Measurements from ENCODE around the gene AUTS2. TPM values are rescaled to one million over a fixed set of nuclear protein-coding genes. Genes with fewer than 3 reads are reported as not detected.

AUTS2 gene
- total RNA-seq, 1 donor from 2014 or later = 56.0 TPM

DNA sequence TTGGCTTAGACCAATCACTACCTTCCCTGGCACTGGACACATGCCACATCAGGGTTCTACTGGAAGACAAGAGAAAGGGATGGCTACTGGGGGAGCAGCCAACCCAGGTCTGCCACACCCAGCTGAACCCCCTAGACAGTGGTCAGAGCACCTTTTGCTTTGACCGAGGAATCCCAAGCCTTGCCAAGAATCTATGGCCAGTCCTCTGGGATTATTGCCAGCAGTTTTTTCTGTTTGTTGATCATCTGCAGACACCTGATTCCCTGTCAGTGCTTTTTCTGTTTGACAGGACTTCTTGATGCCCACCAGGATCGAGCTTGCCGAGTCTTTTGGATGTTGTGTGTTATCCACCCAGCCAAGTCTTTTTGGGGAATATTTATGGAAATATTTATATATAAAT is 1057.4 kb downstream of the AUTS2 start:
- Histone ChIP-seq H3K4me3 (no peak overlapping the region), H3K4me1 (no peaks in the 10 kb centered on the region), H3K27ac (no peak overlapping the region), H3K36me3 (no peaks in the 10 kb centered on the region), H3K27me3 (no peaks in the 10 kb centered on the region), H3K9me3 (no peaks in the 10 kb centered on the region)
- no peak for DNase-seq
- TF ChIP-seq, protein P1, sequence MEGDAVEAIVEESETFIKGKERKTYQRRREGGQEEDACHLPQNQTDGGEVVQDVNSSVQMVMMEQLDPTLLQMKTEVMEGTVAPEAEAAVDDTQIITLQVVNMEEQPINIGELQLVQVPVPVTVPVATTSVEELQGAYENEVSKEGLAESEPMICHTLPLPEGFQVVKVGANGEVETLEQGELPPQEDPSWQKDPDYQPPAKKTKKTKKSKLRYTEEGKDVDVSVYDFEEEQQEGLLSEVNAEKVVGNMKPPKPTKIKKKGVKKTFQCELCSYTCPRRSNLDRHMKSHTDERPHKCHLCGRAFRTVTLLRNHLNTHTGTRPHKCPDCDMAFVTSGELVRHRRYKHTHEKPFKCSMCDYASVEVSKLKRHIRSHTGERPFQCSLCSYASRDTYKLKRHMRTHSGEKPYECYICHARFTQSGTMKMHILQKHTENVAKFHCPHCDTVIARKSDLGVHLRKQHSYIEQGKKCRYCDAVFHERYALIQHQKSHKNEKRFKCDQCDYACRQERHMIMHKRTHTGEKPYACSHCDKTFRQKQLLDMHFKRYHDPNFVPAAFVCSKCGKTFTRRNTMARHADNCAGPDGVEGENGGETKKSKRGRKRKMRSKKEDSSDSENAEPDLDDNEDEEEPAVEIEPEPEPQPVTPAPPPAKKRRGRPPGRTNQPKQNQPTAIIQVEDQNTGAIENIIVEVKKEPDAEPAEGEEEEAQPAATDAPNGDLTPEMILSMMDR (IDR thresholded peaks at IDR 0.05) = no peak
- ATAC-seq = no peak
- intact Hi-C loops (cut with DNase I) = no loop called here

DNA sequence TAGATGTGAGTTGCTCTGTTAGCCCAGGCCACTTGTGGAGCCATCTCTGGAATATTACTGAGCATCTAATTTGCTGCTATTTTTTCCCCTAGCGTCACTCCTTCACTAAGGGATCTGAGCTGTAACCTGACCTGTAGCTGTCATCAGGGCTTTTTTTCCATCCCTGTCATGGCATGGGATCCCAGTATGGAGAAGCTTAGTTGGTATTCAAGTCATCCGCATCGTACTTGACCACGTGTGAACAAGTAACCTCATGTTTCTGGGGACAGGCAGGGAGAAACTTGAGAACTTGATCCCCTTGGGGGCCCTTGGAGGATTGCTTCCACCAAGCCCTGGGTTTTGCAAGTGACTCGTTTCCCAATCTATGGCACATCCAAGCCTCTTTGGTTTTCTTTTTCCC is 1059.3 kb downstream of the AUTS2 start:
- H3K4me1 ChIP-seq = no peaks in the 10 kb centered on the region
- TF ChIP-seq, protein P1 (IDR thresholded peaks at IDR 0.05) = no peak
- H3K4me3 ChIP-seq = no peak overlapping the region
- intact Hi-C loops (cut with DNase I) = no loop called here
- no peaks in the 10 kb centered on the region for H3K36me3 ChIP-seq
- no peak for DNase-seq
- no peak for ATAC-seq
- no peaks in the 10 kb centered on the region for H3K27me3 ChIP-seq
- no peak overlapping the region for H3K27ac ChIP-seq
- no peaks in the 10 kb centered on the region for H3K9me3 ChIP-seq

DNA sequence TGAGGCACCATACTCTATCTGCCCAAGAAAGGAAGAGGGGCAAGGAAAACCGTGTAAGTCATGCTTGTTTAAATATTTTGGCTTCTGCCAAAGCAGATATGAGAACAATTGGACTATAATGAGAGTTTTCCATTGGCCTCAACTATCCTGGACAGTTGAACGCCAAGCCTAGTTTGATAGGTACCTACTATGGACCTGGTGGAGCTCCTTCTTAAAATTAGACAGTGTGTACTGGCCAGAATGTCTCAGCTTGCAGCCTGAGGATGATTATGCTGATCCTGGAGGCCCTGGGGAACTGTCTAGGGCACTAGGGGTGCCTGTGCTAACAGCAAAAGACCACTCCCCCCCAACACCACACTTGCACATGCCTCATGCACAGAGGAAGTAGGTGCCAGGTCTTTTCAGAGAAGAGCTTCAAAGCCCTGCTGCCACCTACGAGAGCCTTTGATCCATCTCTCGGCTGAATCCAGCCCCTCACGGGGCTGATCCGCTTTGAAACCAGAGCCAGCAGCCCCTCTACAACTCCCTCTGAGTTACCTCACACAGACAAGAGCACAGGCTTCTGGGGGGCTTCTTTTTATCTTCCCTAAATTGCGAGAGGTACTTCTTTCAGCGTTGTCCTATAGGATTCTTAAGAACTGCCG is 1059.8 kb downstream of the AUTS2 start:
- H3K9me3 ChIP-seq = no peaks in the 10 kb centered on the region
- DNase-seq (no peak), ATAC-seq (no peak)
- TF ChIP-seq, protein P1 (IDR thresholded peaks at IDR 0.05) = no peak
- intact Hi-C loops (cut with DNase I) = no loop called here
- no peak overlapping the region for H3K4me3 ChIP-seq
- no peaks in the 10 kb centered on the region for H3K36me3 ChIP-seq
- H3K27me3 ChIP-seq = no peaks in the 10 kb centered on the region
- H3K4me1 ChIP-seq = no peaks in the 10 kb centered on the region
- no peak overlapping the region for H3K27ac ChIP-seq

DNA sequence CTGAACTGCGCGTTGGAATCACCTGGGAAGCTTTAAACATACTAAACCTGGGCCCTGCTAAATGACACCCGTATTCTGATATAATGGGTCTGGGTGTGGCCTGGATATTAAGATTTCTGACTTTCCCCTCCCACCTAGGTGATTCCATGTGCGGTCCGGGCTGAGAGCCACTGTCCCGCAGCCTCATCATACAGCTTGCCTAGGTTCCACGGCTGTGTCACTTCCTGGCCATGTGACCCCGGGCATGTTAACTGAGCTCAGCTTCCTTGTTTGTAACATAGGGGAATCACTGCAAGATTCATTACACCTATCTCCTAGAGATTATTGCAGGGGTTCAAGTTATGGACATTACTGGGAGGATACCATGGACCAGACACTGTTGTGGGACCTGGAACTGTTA is 1061.0 kb downstream of the AUTS2 start:
- no peaks in the 10 kb centered on the region for H3K9me3 ChIP-seq
- intact Hi-C loops (cut with DNase I) = no loop called here
- TF ChIP-seq, protein P1 (IDR thresholded peaks at IDR 0.05) = no peak

DNA sequence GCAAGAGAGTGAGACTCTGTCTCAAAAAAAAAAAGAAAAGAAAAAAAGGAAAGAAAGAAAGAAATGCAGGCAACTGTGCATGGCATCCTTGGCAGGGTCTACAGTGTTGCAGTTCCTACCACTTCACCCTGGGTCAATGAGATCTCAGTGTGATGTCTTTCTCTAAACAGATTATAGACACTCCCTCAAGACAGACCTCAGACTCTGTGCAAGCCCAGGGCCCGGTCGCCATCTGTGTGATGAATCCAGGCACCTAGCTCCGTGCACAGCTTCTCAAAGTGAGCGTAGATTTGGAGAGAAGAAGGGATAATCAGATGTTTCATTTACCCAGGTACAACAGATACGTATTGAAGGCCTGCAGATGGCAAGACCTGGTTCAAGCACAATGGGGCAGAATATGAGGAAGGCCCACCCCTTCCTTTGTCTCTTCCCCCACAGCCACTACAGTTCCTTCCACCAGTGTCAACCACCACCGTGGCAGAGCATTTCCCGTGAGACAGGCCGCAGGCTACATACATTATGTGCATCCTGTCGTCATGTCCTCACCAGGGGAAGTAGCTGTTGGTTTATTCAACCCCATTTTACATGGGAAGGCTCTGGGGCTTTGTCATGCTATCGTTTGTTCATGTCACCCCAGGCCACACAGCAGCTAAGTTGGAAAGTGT is 1062.0 kb downstream of the AUTS2 start:
- peak; percentile 63 for ATAC-seq
- DNase-seq = no peak
- Histone ChIP-seq H3K4me1 (no peaks in the 10 kb centered on the region), H3K27me3 (no peaks in the 10 kb centered on the region), H3K4me3 (no peak overlapping the region), H3K9me3 (no peaks in the 10 kb centered on the region), H3K27ac (no peak overlapping the region), H3K36me3 (no peaks in the 10 kb centered on the region)
- TF ChIP-seq, protein P1 (IDR thresholded peaks at IDR 0.05) = no peak
- intact Hi-C loops (cut with DNase I) = no loop called here

More for the DNA sequence above, 1061.0 kb downstream of the AUTS2 start:
- Histone ChIP-seq H3K27me3 (no peaks in the 10 kb centered on the region), H3K4me3 (no peak overlapping the region), H3K27ac (no peak overlapping the region), H3K4me1 (no peaks in the 10 kb centered on the region), H3K36me3 (no peaks in the 10 kb centered on the region)
- ATAC-seq = no peak
- DNase-seq = no peak
